HepG2 (cell line): Measurements from ENCODE around the gene BBLN. TPM values are rescaled to one million over a fixed set of nuclear protein-coding genes. Genes with fewer than 3 reads are reported as not detected.

Experiments
- ATAC-seq: fragments of 200-7000 bp; cut with Tn5 transposase; 3 replicates; pipeline ENCODE4 v1.9.1; 2020; ENCODE audit warnings: mild to moderate bottlenecking, moderate library complexity
- BruUV-seq: library from RNA; stranded (reverse); fragments of 400-500 nt; replicated peaks from 2 replicates; lab custom pipeline; 2021; lab: Mats Ljungman, UMichigan
- CTCF ChIA-PET: fragments of 300-600 bp; formaldehyde crosslinking; extraction: SDS; loops from one replicate; lab custom pipeline; 2021; ENCODE audit warnings: low total read pairs, inconsistent platforms, low intra/inter-chr PET ratio; lab: Yijun Ruan, JAX
- POLR2A ChIA-PET: fragments of 350-600 bp; sonication (Branson Sonifier 250); formaldehyde crosslinking; loops from one replicate; lab custom pipeline; 2020; ENCODE audit warnings: antibody characterized with exemption, inconsistent platforms; lab: Yijun Ruan, JAX
- DNase-seq: peaks from one replicate; pipeline ENCODE4 v3.0.0-alpha.2; 2015; ENCODE audit warnings: low spot score
- FAIRE-seq: peaks from 3 replicates; lab custom pipeline; 2011; peaks lifted over from hg19 to GRCh38; lab: Jason Lieb, UNC
- H2AFZ ChIP-seq: one replicate; pipeline ENCODE4 v1.6.1; 2011; ENCODE audit warnings: low read length, inconsistent platforms
- H3K27ac ChIP-seq: fragments of 300-600 bp; 3 replicates; pipeline ENCODE4 v1.8.0; 2011; ENCODE audit warnings: mixed run types, mild to moderate bottlenecking, mixed read lengths, low read length, inconsistent platforms; ENCODE audit not compliant: insufficient read depth; ENCODE audit errors: extremely low read length
- H3K27me3 ChIP-seq, 2 experiments: fragments of 200-600 bp in 1 of 2; 2 replicates in 1 of 2; 3 replicates in 1 of 2; pipeline versions ENCODE4 v1.6.0 to v1.8.0; 2011; ENCODE audit warnings: low read length in 2 of 2, mild to moderate bottlenecking in 2 of 2, moderate library complexity in 2 of 2, inconsistent platforms in 1 of 2; ENCODE audit not compliant: insufficient read depth in 2 of 2, control insufficient read depth in 1 of 2
- H3K36me3 ChIP-seq, 2 experiments: fragments of 200-600 bp in 1 of 2; replicated peaks in 1 of 2; 2 replicates in 1 of 2; 3 replicates in 1 of 2; pipeline versions ENCODE4 v1.5.1 to v1.8.0; 2011; ENCODE audit warnings: low read length in 2 of 2, inconsistent platforms in 1 of 2; ENCODE audit not compliant: insufficient read depth in 2 of 2, control insufficient read depth in 1 of 2
- H3K4me1 ChIP-seq: 2 replicates; pipeline ENCODE4 v1.5.1; 2012; ENCODE audit warnings: low read length, inconsistent platforms; ENCODE audit not compliant: insufficient read depth
- H3K4me2 ChIP-seq: 2 replicates; pipeline ENCODE4 v1.6.0; 2011; ENCODE audit warnings: low read depth, low read length, inconsistent platforms
- H3K4me3 ChIP-seq, 3 experiments: fragments of 200-600 bp in 1 of 3; sonication (generic), shearing (Covaris generic) in 1 of 3; replicated peaks in 1 of 3; 2 replicates each; pipeline ENCODE4 v1.5.1; 2011 to 2016; ENCODE audit warnings: low read length in 3 of 3, inconsistent platforms in 2 of 3, low read depth in 2 of 3, mild to moderate bottlenecking in 2 of 3, control low read depth in 1 of 3, mixed read lengths in 1 of 3; ENCODE audit not compliant: insufficient read depth in 1 of 3
- H3K79me2 ChIP-seq: one replicate; pipeline ENCODE4 v1.6.1; 2011; ENCODE audit warnings: low read length, inconsistent platforms; ENCODE audit not compliant: insufficient read depth
- H3K9ac ChIP-seq: 2 replicates; pipeline ENCODE4 v1.6.0; 2011; ENCODE audit warnings: mild to moderate bottlenecking, low read depth, low read length, inconsistent platforms; ENCODE audit not compliant: insufficient read depth
- H3K9me3 ChIP-seq: 2 replicates; pipeline ENCODE4 v1.5.1; 2012; ENCODE audit warnings: mild to moderate bottlenecking, low read length
- H4K20me1 ChIP-seq: 2 replicates; pipeline ENCODE4 v1.6.0; 2011; ENCODE audit warnings: inconsistent platforms, mild to moderate bottlenecking, low read length, moderate library complexity; ENCODE audit not compliant: insufficient read depth
- IKZF1 ChIP-seq: fragments of 450-650 bp; IDR thresholded peaks from 2 replicates; pipeline ENCODE4 v1.7.1; 2016
- KDM5B ChIP-seq: sonication (generic); formaldehyde crosslinking; IDR thresholded peaks from 2 replicates; pipeline ENCODE4 v1.4.0; 2020; ENCODE audit warnings: missing genetic modification reagents, mild to moderate bottlenecking, borderline replicate concordance
- SAFB2 ChIP-seq: sonication (generic); formaldehyde crosslinking; IDR thresholded peaks from 2 replicates; pipeline ENCODE4 v1.5.1; 2020; ENCODE audit warnings: missing genetic modification reagents, low read depth, mild to moderate bottlenecking, borderline replicate concordance
- SIN3A ChIP-seq: IDR thresholded peaks from 2 replicates; pipeline ENCODE4 v1.6.1; 2011; ENCODE audit warnings: low read depth, mild to moderate bottlenecking, control low read depth, low read length, borderline replicate concordance
- ZBTB7A ChIP-seq: sonication (generic); formaldehyde crosslinking; IDR thresholded peaks from 2 replicates; pipeline ENCODE4 v1.8.0; 2022; ENCODE audit warnings: mild to moderate bottlenecking, missing genetic modification reagents
- ZNF367 ChIP-seq: sonication (generic); formaldehyde crosslinking; IDR thresholded peaks from 2 replicates; pipeline ENCODE4 v1.4.0; 2020; ENCODE audit warnings: missing genetic modification reagents, borderline replicate concordance
- WGBS: methylation state at CpG from one replicate; pipeline ENCODE4 v1.1.6; 2017; ENCODE audit warnings: low lambda C conversion rate; 5-methylcytosine and 5-hydroxymethylcytosine counted together
- in situ Hi-C: cut with HindIII; loops from 2 replicates; pipeline ENCODE4 v1.10.0; 2017; ENCODE audit warnings: low pct_unique_long_range_greater_than_20kb; ENCODE audit not compliant: extremely low pct_ligation_motif_present
- intact Hi-C: fragments of 100-400 bp; cut with micrococcal nuclease; formaldehyde crosslinking; loops from one replicate; pipeline ENCODE4 v1.10.0; 2022; ENCODE audit not compliant: unreplicated experiment
- polyA plus RNA-seq, 8 experiments: library from polyadenylated mRNA; depleted of rRNA in 3 of 8; stranded (reverse) in 7 of 8; unstranded in 1 of 8; fragments of >200 nt; fragmentation: Illumina TruSeq in 4 of 8; extraction: Trizol in 4 of 8; gene quantifications; 2 replicates each; pipeline versions ENCODE4 v1.2.1 to v1.2.3, GENCODE V29; 2011 to 2016; ENCODE audit warnings: low read depth in 4 of 8, missing spikeins in 1 of 8, mixed read lengths in 1 of 8; ENCODE audit not compliant: insufficient read depth in 1 of 8
- total RNA-seq, 5 experiments: library from RNA; depleted of rRNA; stranded (reverse); fragments of >200 nt; fragmentation: Illumina TruSeq; extraction: Trizol; gene quantifications; 2 replicates each; pipeline ENCODE4 v1.2.3, GENCODE V29; 2016; ENCODE audit warnings: low read depth in 1 of 5
- TF ChIP-seq, protein P1 (sequence below): sonication (generic); formaldehyde crosslinking; IDR thresholded peaks from 2 replicates; pipeline ENCODE4 v1.5.1; 2020; ENCODE audit warnings: mild to moderate bottlenecking, missing genetic modification reagents, moderate library complexity
- TF ChIP-seq, protein P2 (sequence below): sonication (generic); formaldehyde crosslinking; IDR thresholded peaks from 2 replicates; pipeline ENCODE4 v1.4.0; 2020; ENCODE audit warnings: missing genetic modification reagents

Gene BBLN
- total and polyA plus RNA-seq, 2 of the 13 experiments (the other 11 are each of a cell fraction or from before 2014, with no cell fraction given), result 27.6 to 33.1 TPM

DNA sequence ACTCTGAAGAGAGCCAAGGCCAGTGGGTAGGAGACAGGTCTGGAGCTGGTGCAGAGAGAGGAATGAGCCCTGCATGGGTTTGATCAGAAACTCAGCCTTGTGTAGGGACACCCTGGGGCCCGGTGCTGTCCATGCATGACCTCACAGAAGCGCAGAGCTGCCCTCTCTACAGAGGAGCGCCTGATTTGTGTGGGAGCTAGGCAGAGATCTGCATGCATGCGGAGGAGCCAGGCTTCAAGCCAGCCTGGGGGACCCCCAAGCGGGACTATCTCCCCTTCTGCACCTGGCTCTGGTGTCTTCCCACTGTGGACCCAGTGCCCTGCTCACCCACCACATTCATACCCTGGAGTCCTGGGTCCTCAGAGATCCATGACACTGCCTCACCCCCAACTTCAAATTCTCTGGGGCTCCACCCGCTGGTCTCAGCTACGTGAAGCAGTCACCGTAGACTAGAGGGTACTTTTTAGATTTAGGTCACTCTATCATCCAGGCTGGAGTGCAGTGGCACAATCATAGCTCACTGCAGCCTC lies 13.4 kb upstream of the BBLN start (continued):
- TF ChIP-seq SIN3A, result no peak
- TF ChIP-seq, all 625 proteins: peak for 0

DNA sequence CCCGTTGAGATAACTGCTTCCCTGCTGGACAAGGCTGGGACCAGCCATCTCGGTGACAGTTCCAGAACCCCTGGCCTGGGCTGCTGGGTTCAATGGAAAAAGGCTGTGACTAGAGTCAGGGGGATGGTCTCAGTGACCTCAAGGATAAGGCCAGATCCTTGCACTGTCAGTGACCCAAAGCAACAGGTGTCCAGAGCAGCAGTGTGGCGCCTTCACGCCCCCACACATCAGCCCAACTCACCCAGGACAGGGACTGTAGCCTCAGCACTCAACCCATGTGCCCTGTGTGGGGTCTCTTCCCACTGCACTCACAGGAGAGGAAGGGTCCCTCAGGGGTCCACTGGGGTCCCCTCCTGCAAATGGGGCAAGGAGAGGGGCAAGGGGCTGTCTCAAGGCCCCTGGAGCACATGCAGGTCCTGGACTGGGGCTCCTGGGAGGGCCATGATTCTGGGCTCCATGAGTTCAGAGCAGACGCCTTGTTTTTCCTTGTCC lies 11.5 kb upstream of the BBLN start:
- no TSS peak for BruUV-seq
- ATAC-seq, result no peak
- POLR2A ChIA-PET, result interaction anchor here (0.6 to 1.5 kb wide), 2 partner anchors 11 to 347 kb away, joined by 3 to 4 read pairs; partner anchors contain the start of gene BBLN
- no CpG with 5 or more reads among the region's 5 CpGs for WGBS
- no peaks in the 10 kb centered on the region for H3K79me2 ChIP-seq
- H3K27me3 ChIP-seq, result peaks cover 9 to 51% of the 10 kb centered on the region in 2 experiments; a peak in 4 of 5 replicates
- H3K4me2 ChIP-seq, result peak overlapping the region; percentile 71
- H3K27ac ChIP-seq, result no peak overlapping the region
- peaks cover 75% of the 10 kb centered on the region for H3K4me1 ChIP-seq
- no peaks in the 10 kb centered on the region for H3K9me3 ChIP-seq
- no peak overlapping the region; the same call in 1 of the 2 replicates for H3K9ac ChIP-seq
- H3K4me3 ChIP-seq, result peak overlapping the region in 1 of 3 experiments; percentile 59; a peak in 1 of 6 replicates
- H2AFZ ChIP-seq, result no peak overlapping the region
- H3K36me3 ChIP-seq, result no peaks in the 10 kb centered on the region
- in situ Hi-C loops, result no loop called here
- intact Hi-C loops, result no loop called here
- no peaks in the 10 kb centered on the region for H4K20me1 ChIP-seq
- CTCF ChIA-PET, result no interaction called here
- TF ChIP-seq ZNF367, result no peak
- TF ChIP-seq KDM5B (CRISPR knock-in tag), result peak; percentile 27; the same call in 1 of the 2 replicates
- FAIRE-seq, result no peak
- DNase-seq, result no peak

DNA sequence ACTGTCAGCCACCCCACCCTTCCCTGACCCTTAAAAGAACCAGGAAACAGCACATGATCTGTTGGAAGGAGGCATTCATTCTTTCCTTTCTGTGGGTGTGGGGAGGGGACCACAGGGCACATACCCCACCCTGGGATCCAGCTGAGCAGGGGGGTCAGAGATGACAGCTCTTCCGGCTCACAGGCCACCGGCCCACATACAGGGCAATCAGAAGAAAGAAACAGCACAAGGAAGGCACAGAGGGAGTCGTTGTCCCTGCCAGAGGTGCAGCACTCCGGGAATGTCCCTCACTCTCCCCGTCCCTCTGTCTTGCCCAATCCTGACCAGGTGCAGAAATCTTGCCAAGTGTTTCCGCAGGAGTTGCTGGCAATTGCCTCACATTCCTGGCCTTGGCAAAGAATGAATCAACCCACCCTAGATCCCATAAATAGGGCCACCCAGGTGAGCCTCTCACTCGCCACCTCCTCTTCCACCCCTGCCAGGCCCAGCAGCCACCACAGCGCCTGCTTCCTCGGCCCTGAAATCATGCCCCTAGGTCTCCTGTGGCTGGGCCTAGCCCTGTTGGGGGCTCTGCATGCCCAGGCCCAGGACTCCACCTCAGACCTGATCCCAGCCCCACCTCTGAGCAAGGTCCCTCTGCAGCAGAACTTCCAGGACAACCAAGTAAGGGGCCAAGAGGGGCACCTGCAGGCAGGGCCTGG lies 10.9 kb upstream of the BBLN start, which contains the start of gene LCN2:
Gene LCN2, plus strand, starts transcription at position 453 of the 701 bp plus-strand sequence. Its CDS starts 73 bp downstream, at position 526.
- FAIRE-seq (no peak), ATAC-seq (no peak), DNase-seq (no peak)
- WGBS, result 0% methylated on average over 6 of the region's 9 CpGs
- Histone ChIP-seq H3K79me2 (no peaks in the 10 kb centered on the region), H3K4me1 (peaks cover 75% of the 10 kb centered on the region), H3K27ac (no peak within 1 kb of the TSS), H3K4me3 (peak within 1 kb of the TSS in 2 of 3 experiments; percentile 1 to 59; a peak in 3 of 6 replicates), H3K27me3 (peaks cover 9 to 55% of the 10 kb centered on the region in 2 experiments; a peak in 4 of 5 replicates), H3K4me2 (peak within 1 kb of the TSS; percentile 71), H3K9me3 (no peaks in the 10 kb centered on the region), H3K9ac (peak within 1 kb of the TSS; percentile 37; the same call in 1 of the 2 replicates), H4K20me1 (no peaks in the 10 kb centered on the region), H2AFZ (no peak within 1 kb of the TSS), H3K36me3 (no peaks in the 10 kb centered on the region)
- POLR2A ChIA-PET, result interaction anchor here (0.6 to 2.3 kb wide), 3 partner anchors 9 to 11 kb away, joined by 4 to 36 read pairs (median 5); partner anchors contain the start of gene BBLN
- BruUV-seq, result no TSS peak
- in situ Hi-C loops, result no loop called here
- CTCF ChIA-PET, result no interaction called here
- intact Hi-C loops, result no loop called here
- TF ChIP-seq SAFB2 (CRISPR knock-in tag) (no peak), ZBTB7A (no peak), IKZF1 (no peak)
- TF ChIP-seq, protein P1, sequence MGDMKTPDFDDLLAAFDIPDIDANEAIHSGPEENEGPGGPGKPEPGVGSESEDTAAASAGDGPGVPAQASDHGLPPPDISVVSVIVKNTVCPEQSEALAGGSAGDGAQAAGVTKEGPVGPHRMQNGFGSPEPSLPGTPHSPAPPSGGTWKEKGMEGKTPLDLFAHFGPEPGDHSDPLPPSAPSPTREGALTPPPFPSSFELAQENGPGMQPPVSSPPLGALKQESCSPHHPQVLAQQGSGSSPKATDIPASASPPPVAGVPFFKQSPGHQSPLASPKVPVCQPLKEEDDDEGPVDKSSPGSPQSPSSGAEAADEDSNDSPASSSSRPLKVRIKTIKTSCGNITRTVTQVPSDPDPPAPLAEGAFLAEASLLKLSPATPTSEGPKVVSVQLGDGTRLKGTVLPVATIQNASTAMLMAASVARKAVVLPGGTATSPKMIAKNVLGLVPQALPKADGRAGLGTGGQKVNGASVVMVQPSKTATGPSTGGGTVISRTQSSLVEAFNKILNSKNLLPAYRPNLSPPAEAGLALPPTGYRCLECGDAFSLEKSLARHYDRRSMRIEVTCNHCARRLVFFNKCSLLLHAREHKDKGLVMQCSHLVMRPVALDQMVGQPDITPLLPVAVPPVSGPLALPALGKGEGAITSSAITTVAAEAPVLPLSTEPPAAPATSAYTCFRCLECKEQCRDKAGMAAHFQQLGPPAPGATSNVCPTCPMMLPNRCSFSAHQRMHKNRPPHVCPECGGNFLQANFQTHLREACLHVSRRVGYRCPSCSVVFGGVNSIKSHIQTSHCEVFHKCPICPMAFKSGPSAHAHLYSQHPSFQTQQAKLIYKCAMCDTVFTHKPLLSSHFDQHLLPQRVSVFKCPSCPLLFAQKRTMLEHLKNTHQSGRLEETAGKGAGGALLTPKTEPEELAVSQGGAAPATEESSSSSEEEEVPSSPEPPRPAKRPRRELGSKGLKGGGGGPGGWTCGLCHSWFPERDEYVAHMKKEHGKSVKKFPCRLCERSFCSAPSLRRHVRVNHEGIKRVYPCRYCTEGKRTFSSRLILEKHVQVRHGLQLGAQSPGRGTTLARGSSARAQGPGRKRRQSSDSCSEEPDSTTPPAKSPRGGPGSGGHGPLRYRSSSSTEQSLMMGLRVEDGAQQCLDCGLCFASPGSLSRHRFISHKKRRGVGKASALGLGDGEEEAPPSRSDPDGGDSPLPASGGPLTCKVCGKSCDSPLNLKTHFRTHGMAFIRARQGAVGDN (CRISPR knock-in tag), result peak; percentile 30
- TF ChIP-seq, protein P2, sequence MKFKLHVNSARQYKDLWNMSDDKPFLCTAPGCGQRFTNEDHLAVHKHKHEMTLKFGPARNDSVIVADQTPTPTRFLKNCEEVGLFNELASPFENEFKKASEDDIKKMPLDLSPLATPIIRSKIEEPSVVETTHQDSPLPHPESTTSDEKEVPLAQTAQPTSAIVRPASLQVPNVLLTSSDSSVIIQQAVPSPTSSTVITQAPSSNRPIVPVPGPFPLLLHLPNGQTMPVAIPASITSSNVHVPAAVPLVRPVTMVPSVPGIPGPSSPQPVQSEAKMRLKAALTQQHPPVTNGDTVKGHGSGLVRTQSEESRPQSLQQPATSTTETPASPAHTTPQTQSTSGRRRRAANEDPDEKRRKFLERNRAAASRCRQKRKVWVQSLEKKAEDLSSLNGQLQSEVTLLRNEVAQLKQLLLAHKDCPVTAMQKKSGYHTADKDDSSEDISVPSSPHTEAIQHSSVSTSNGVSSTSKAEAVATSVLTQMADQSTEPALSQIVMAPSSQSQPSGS (CRISPR knock-in tag), result no peak
